ENCODE results near the gene ANKRD53.

ANKRD53 gene

GRCh38 chr2:70944111-70944690, 34.2 kb upstream of the ANKRD53 start:
- DNase-seq (ENCODE audit: low spot score) (no peak), ATAC-seq (ENCODE audit: low read depth) (no peak)
- H3K27ac ChIP-seq (ENCODE audit: poor library complexity, severe bottlenecking), result no peak overlapping the region
- no peaks in the 10 kb centered on the region for H3K4me1 ChIP-seq (ENCODE audit: insufficient read depth, poor library complexity, severe bottlenecking)
- TF ChIP-seq CTCF (IDR thresholded peaks at IDR 0.05; ENCODE audit: poor library complexity, severe bottlenecking), result no peak
- no peaks in the 10 kb centered on the region for H3K9me3 ChIP-seq (ENCODE audit: severe bottlenecking)
- H3K36me3 ChIP-seq (ENCODE audit: low read depth), result no peaks in the 10 kb centered on the region
- no peaks in the 10 kb centered on the region for H3K27me3 ChIP-seq (ENCODE audit: insufficient read depth, poor library complexity, severe bottlenecking)
- no peak overlapping the region for H3K4me3 ChIP-seq (ENCODE audit: severe bottlenecking)

GRCh38 chr2:70946832-70947442, 31.5 kb upstream of the ANKRD53 start:
- no peaks in the 10 kb centered on the region for H3K27me3 ChIP-seq (ENCODE audit: insufficient read depth, poor library complexity, severe bottlenecking)
- no peak overlapping the region for H3K4me3 ChIP-seq (ENCODE audit: severe bottlenecking)
- H3K4me1 ChIP-seq (ENCODE audit: insufficient read depth, poor library complexity, severe bottlenecking), result no peaks in the 10 kb centered on the region
- TF ChIP-seq CTCF (IDR thresholded peaks at IDR 0.05; ENCODE audit: poor library complexity, severe bottlenecking), result peak; percentile 69
- no peaks in the 10 kb centered on the region for H3K9me3 ChIP-seq (ENCODE audit: severe bottlenecking)
- no peaks in the 10 kb centered on the region for H3K36me3 ChIP-seq (ENCODE audit: low read depth)
- ATAC-seq (ENCODE audit: low read depth) (no peak), DNase-seq (ENCODE audit: low spot score) (no peak)
- H3K27ac ChIP-seq (ENCODE audit: poor library complexity, severe bottlenecking), result no peak overlapping the region

- ATAC-seq (ENCODE audit: low read depth) (peak; percentile 65), DNase-seq (ENCODE audit: low spot score) (no peak)
- Histone ChIP-seq H3K27ac (ENCODE audit: poor library complexity, severe bottlenecking) (no peak overlapping the region), H3K4me3 (ENCODE audit: severe bottlenecking) (no peak overlapping the region), H3K4me1 (ENCODE audit: insufficient read depth, poor library complexity, severe bottlenecking) (no peaks in the 10 kb centered on the region), H3K9me3 (ENCODE audit: severe bottlenecking) (no peaks in the 10 kb centered on the region), H3K27me3 (ENCODE audit: insufficient read depth, poor library complexity, severe bottlenecking) (peaks cover 3% of the 10 kb centered on the region), H3K36me3 (ENCODE audit: low read depth) (no peaks in the 10 kb centered on the region)
- TF ChIP-seq CTCF (IDR thresholded peaks at IDR 0.05; ENCODE audit: poor library complexity, severe bottlenecking), result no peak
These were observed 30.8 kb upstream of the ANKRD53 start for GRCh38 chr2:70947556-70948184.

- Histone ChIP-seq H3K4me1 (ENCODE audit: insufficient read depth, poor library complexity, severe bottlenecking) (no peaks in the 10 kb centered on the region), H3K4me3 (ENCODE audit: severe bottlenecking) (no peak overlapping the region), H3K27ac (ENCODE audit: poor library complexity, severe bottlenecking) (no peak overlapping the region), H3K9me3 (ENCODE audit: severe bottlenecking) (no peaks in the 10 kb centered on the region), H3K27me3 (ENCODE audit: insufficient read depth, poor library complexity, severe bottlenecking) (peaks cover 11% of the 10 kb centered on the region), H3K36me3 (ENCODE audit: low read depth) (no peaks in the 10 kb centered on the region)
- ATAC-seq (ENCODE audit: low read depth) (peak; percentile 91), DNase-seq (ENCODE audit: low spot score) (no peak)
- TF ChIP-seq CTCF (IDR thresholded peaks at IDR 0.05; ENCODE audit: poor library complexity, severe bottlenecking), result peak; percentile 91
These were observed 30.0 kb upstream of the ANKRD53 start for GRCh38 chr2:70948337-70949003.
